B cell (primary cell): ENCODE measurements around the gene PXN.

Experiments used
- EZH2 ChIP-seq: IDR thresholded peaks from 2 replicates; pipeline ENCODE4 v1.6.1; 2012; ENCODE audit warnings: borderline replicate concordance, low read depth, mild to moderate bottlenecking, moderate library complexity, low read length; ENCODE audit not compliant: insufficient read depth, poor library complexity, severe bottlenecking
- TF ChIP-seq, protein P1 (sequence below): fragments of 200-600 bp; IDR thresholded peaks from one replicate; pipeline ENCODE4 v1.8.0; 2022; ENCODE audit warnings: antibody characterized with exemption, mild to moderate bottlenecking

GRCh38 chr12:120240495-120240833 lies 25.1 kb downstream of the PXN start:
- TF ChIP-seq, protein P1, sequence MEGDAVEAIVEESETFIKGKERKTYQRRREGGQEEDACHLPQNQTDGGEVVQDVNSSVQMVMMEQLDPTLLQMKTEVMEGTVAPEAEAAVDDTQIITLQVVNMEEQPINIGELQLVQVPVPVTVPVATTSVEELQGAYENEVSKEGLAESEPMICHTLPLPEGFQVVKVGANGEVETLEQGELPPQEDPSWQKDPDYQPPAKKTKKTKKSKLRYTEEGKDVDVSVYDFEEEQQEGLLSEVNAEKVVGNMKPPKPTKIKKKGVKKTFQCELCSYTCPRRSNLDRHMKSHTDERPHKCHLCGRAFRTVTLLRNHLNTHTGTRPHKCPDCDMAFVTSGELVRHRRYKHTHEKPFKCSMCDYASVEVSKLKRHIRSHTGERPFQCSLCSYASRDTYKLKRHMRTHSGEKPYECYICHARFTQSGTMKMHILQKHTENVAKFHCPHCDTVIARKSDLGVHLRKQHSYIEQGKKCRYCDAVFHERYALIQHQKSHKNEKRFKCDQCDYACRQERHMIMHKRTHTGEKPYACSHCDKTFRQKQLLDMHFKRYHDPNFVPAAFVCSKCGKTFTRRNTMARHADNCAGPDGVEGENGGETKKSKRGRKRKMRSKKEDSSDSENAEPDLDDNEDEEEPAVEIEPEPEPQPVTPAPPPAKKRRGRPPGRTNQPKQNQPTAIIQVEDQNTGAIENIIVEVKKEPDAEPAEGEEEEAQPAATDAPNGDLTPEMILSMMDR: no peak
- TF ChIP-seq EZH2: no peak
